ENCODE data around the gene TEX48. TPM values are rescaled to one million over a fixed set of nuclear protein-coding genes. Genes with fewer than 3 reads are reported as not detected.

TEX48 gene
- total RNA-seq, 1 experiment from 2014 or later: not detected

DNA sequence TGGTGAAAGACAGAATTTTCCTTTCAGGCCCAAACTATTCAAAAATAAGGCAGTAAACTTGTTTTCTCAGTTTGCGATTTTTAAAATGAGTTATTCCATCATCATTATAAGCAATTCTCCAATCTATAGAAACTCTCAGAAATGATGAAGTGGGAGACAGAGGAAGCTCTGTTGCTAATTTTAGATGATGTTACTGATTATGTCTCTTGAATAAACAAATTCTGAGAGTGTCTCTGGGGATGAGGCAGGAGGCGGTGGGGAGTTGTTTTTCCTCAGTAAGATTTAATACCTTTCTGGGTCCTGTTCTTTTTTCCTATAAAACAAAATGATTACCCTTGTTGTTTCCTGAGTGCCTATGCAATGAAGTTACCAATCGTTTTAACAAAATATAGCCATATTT, 43.9 kb upstream of the TEX48 start:
- peaks cover 10% of the 10 kb centered on the region for H3K9me3 Mint-ChIP-seq (ENCODE audit: unreplicated experiment)
- ChIA-PET POLR2A (no interaction called here), CTCF (no interaction called here)
- no peaks in the 10 kb centered on the region for H3K27me3 ChIP-seq (replicated peaks; ENCODE audit: control insufficient read depth, insufficient read depth, low read length)
- no peak for DNase-seq
- no peak overlapping the region for H3K27ac Mint-ChIP-seq (ENCODE audit: unreplicated experiment)
- no peak overlapping the region for H3K4me3 ChIP-seq (ENCODE audit: low read depth, low read length)
- no TSS peak for BruUV-seq (replicated peaks)
- H3K36me3 Mint-ChIP-seq (ENCODE audit: insufficient read depth, unreplicated experiment): peaks cover 7% of the 10 kb centered on the region
- no peak overlapping the region for H3K4me3 Mint-ChIP-seq (ENCODE audit: unreplicated experiment)
- peaks cover 5% of the 10 kb centered on the region for H3K27me3 Mint-ChIP-seq (ENCODE audit: insufficient read depth, unreplicated experiment)
- H3K9me3 ChIP-seq: no peaks in the 10 kb centered on the region
- H3K4me1 Mint-ChIP-seq (ENCODE audit: low read depth, unreplicated experiment): peaks cover 7% of the 10 kb centered on the region
- intact Hi-C loops (cut with micrococcal nuclease; ENCODE audit: unreplicated experiment): no loop called here
- H3K36me3 ChIP-seq (ENCODE audit: control insufficient read depth, insufficient read depth, low read length): no peaks in the 10 kb centered on the region
- TF ChIP-seq, protein P1, sequence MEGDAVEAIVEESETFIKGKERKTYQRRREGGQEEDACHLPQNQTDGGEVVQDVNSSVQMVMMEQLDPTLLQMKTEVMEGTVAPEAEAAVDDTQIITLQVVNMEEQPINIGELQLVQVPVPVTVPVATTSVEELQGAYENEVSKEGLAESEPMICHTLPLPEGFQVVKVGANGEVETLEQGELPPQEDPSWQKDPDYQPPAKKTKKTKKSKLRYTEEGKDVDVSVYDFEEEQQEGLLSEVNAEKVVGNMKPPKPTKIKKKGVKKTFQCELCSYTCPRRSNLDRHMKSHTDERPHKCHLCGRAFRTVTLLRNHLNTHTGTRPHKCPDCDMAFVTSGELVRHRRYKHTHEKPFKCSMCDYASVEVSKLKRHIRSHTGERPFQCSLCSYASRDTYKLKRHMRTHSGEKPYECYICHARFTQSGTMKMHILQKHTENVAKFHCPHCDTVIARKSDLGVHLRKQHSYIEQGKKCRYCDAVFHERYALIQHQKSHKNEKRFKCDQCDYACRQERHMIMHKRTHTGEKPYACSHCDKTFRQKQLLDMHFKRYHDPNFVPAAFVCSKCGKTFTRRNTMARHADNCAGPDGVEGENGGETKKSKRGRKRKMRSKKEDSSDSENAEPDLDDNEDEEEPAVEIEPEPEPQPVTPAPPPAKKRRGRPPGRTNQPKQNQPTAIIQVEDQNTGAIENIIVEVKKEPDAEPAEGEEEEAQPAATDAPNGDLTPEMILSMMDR (IDR thresholded peaks at IDR 0.05; ENCODE audit: insufficient read depth in 1 of 2, low read depth in 1 of 2, low read length in 1 of 2, severe bottlenecking in 1 of 2, unreplicated experiment in 1 of 2): no peak
- H3K4me1 ChIP-seq: peaks cover 10% of the 10 kb centered on the region; the same call in 1 of the 2 replicates

DNA sequence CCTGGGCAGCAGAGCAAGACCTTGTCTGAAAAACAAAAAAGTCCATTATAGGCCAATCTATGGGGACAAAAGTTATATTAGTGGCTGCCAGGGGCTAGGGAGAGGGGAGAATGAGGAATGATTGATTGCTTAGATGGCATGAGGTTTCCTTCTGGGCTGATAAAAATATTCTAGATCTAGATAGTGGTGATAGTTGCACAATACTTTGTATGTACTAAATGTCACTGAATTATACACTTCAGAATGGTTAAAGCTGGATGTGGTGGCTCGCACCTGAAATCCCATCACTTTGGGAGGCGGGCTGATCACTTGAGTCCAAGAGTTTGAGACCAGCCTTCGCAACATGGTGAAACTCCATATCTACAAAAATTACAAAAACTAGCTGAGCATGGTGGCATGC, 42.8 kb upstream of the TEX48 start:
- POLR2A ChIA-PET: no interaction called here
- H3K27me3 ChIP-seq (replicated peaks; ENCODE audit: control insufficient read depth, insufficient read depth, low read length): no peaks in the 10 kb centered on the region
- CTCF ChIA-PET: no interaction called here
- intact Hi-C loops (cut with micrococcal nuclease; ENCODE audit: unreplicated experiment): no loop called here
- H3K27ac Mint-ChIP-seq (ENCODE audit: unreplicated experiment): no peak overlapping the region
- peaks cover 10% of the 10 kb centered on the region; the same call in 1 of the 2 replicates for H3K4me1 ChIP-seq
- no peaks in the 10 kb centered on the region for H3K36me3 ChIP-seq (ENCODE audit: control insufficient read depth, insufficient read depth, low read length)
- peaks cover 7% of the 10 kb centered on the region for H3K4me1 Mint-ChIP-seq (ENCODE audit: low read depth, unreplicated experiment)
- DNase-seq: no peak
- TF ChIP-seq, protein P1 (IDR thresholded peaks at IDR 0.05; ENCODE audit: insufficient read depth in 1 of 2, low read depth in 1 of 2, low read length in 1 of 2, severe bottlenecking in 1 of 2, unreplicated experiment in 1 of 2): no peak
- peaks cover 7% of the 10 kb centered on the region for H3K36me3 Mint-ChIP-seq (ENCODE audit: insufficient read depth, unreplicated experiment)
- H3K4me3 Mint-ChIP-seq (ENCODE audit: unreplicated experiment): no peak overlapping the region
- H3K27me3 Mint-ChIP-seq (ENCODE audit: insufficient read depth, unreplicated experiment): peaks cover 5% of the 10 kb centered on the region
- H3K4me3 ChIP-seq (ENCODE audit: low read depth, low read length): no peak overlapping the region
- no TSS peak for BruUV-seq (replicated peaks)
- H3K9me3 Mint-ChIP-seq (ENCODE audit: unreplicated experiment): peaks cover 10% of the 10 kb centered on the region
- no peaks in the 10 kb centered on the region for H3K9me3 ChIP-seq

GRCh38 chr9:114723931-114724330, 41.9 kb upstream of the TEX48 start:
- Histone ChIP-seq H3K9me3 (no peaks in the 10 kb centered on the region), H3K27me3 (replicated peaks; ENCODE audit: control insufficient read depth, insufficient read depth, low read length) (no peaks in the 10 kb centered on the region), H3K4me1 (peaks cover 10% of the 10 kb centered on the region; the same call in 1 of the 2 replicates), H3K4me3 (ENCODE audit: low read depth, low read length) (no peak overlapping the region), H3K36me3 (ENCODE audit: control insufficient read depth, insufficient read depth, low read length) (no peaks in the 10 kb centered on the region)
- ChIA-PET POLR2A (no interaction called here), CTCF (no interaction called here)
- Mint-ChIP-seq H3K4me1 (ENCODE audit: low read depth, unreplicated experiment) (peaks cover 7% of the 10 kb centered on the region), H3K27me3 (ENCODE audit: insufficient read depth, unreplicated experiment) (peaks cover 5% of the 10 kb centered on the region), H3K9me3 (ENCODE audit: unreplicated experiment) (peaks cover 10% of the 10 kb centered on the region), H3K27ac (ENCODE audit: unreplicated experiment) (no peak overlapping the region), H3K4me3 (ENCODE audit: unreplicated experiment) (no peak overlapping the region), H3K36me3 (ENCODE audit: insufficient read depth, unreplicated experiment) (peaks cover 7% of the 10 kb centered on the region)
- TF ChIP-seq, protein P1 (IDR thresholded peaks at IDR 0.05; ENCODE audit: insufficient read depth in 1 of 2, low read depth in 1 of 2, low read length in 1 of 2, severe bottlenecking in 1 of 2, unreplicated experiment in 1 of 2): no peak
- no TSS peak for BruUV-seq (replicated peaks)
- no peak for DNase-seq
- intact Hi-C loops (cut with micrococcal nuclease; ENCODE audit: unreplicated experiment): no loop called here

Data from Caco-2 (cell line).